PFSK-1 (cell line): ENCODE measurements around the gene EXPH5.

Experiments
- FOXP2 ChIP-seq: optimal IDR thresholded peaks from 2 replicates; pipeline ENCODE3; 2011; ENCODE audit warnings: borderline replicate concordance, control low read depth, inconsistent platforms; ENCODE audit not compliant: insufficient read depth; ENCODE audit errors: extremely low read length, extremely low read depth
- POLR2AphosphoS5 ChIP-seq: IDR thresholded peaks from 2 replicates; pipeline ENCODE4 v1.6.1; 2012; ENCODE audit warnings: low read depth, mild to moderate bottlenecking, control low read depth, low read length, moderate library complexity
- REST ChIP-seq, 2 experiments: IDR thresholded peaks; 2 replicates each; pipeline versions ENCODE4 v1.6.1 to v1.8.0; 2011 to 2012; ENCODE audit warnings: low read depth in 2 of 2, low read length in 2 of 2, control low read depth in 1 of 2, inconsistent platforms in 1 of 2, mild to moderate bottlenecking in 1 of 2, moderate library complexity in 1 of 2; ENCODE audit not compliant: insufficient read depth in 1 of 2
- SIN3A ChIP-seq: IDR thresholded peaks from 2 replicates; pipeline ENCODE4 v1.6.1; 2012; ENCODE audit warnings: mild to moderate bottlenecking, low read length, moderate library complexity, borderline replicate concordance; ENCODE audit not compliant: insufficient read depth
- TAF1 ChIP-seq: IDR thresholded peaks from 2 replicates; pipeline ENCODE4 v1.6.1; 2012; ENCODE audit warnings: low read length, control low read depth, borderline replicate concordance; ENCODE audit not compliant: insufficient read depth

The EXPH5 gene

GRCh38 chr11:108601150-108601549 lies 7.6 kb upstream of the EXPH5 start:
- no peak for TF ChIP-seq POLR2AphosphoS5
- TF ChIP-seq REST (IDR thresholded peaks at IDR 0.05; ENCODE audit: insufficient read depth in 1 of 2, low read depth in 2 of 2, low read length in 2 of 2): no peak
- TF ChIP-seq FOXP2: no peak
- no peak for TF ChIP-seq SIN3A
- TF ChIP-seq TAF1: no peak

- no peak for TF ChIP-seq FOXP2
- TF ChIP-seq TAF1: no peak
- no peak for TF ChIP-seq REST (IDR thresholded peaks at IDR 0.05; ENCODE audit: insufficient read depth in 1 of 2, low read depth in 2 of 2, low read length in 2 of 2)
Observed at GRCh38 chr11:108599978-108600377, 6.4 kb upstream of the EXPH5 start.

GRCh38 chr11:108597736-108598355 lies 4.3 kb upstream of the EXPH5 start:
- TF ChIP-seq REST (IDR thresholded peaks at IDR 0.05; ENCODE audit: insufficient read depth in 1 of 2, low read depth in 2 of 2, low read length in 2 of 2) (no peak), TAF1 (no peak), POLR2AphosphoS5 (no peak), FOXP2 (no peak), SIN3A (no peak)

- TF ChIP-seq SIN3A (no peak), FOXP2 (no peak)
Observed at GRCh38 chr11:108596701-108597100, 3.1 kb upstream of the EXPH5 start.

DNA sequence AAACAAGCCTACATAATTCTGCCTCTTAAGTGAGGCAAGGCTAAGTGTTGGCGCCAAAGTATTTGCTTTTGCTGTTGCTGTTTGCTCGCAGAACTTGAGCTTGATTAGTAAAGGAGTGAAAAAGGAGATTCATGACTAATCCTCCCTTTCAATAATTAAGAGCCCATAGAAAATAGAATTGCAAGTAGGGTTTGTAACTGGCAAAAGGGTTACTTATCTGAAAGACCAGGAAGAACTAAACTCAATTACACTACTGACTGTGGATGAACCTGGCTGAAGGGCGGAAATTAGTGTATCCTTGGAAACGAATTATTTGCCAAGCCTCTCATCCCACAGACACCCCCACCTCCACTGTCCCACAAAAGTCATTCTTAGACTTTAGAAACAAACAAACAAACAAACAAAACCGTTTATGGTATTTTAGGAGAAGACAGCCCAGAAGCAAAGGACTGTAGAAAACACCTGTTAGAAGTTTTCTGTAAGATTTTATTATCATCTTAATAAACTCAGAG lies 411 bp upstream of the EXPH5 start:
- TF ChIP-seq FOXP2 (no peak), REST (IDR thresholded peaks at IDR 0.05; ENCODE audit: insufficient read depth in 1 of 2, low read depth in 2 of 2, low read length in 2 of 2) (no peak), SIN3A (no peak), TAF1 (no peak), POLR2AphosphoS5 (no peak)
